Measurements from ENCODE around the gene PRSS58.

The PRSS58 gene, protein sequence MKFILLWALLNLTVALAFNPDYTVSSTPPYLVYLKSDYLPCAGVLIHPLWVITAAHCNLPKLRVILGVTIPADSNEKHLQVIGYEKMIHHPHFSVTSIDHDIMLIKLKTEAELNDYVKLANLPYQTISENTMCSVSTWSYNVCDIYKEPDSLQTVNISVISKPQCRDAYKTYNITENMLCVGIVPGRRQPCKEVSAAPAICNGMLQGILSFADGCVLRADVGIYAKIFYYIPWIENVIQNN

DNA sequence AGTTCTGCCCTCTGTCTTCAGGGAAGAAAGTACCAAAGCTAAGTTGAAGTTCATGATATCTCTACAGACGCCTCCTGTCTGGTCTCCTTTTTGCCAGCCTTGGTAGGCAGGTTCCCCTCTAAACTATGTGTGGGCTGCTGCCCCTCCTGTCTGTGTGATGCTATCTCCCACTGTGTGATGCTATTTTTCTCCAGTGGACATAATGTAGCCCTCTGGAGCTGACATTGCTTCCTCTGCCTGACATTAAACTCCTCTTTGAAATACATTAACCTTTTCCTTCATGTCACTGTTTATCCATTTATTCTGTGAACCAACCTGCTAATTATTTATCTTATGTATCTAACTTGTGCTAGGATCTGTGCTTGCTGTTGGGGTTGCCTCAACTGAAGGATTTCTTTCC is at the start of gene PRSS58:
Gene PRSS58, minus strand, starts transcription at position 101 of the 400 bp plus-strand sequence. CDS start 351 bp downstream, outside the sequence.
- no peak for DNase-seq

DNA sequence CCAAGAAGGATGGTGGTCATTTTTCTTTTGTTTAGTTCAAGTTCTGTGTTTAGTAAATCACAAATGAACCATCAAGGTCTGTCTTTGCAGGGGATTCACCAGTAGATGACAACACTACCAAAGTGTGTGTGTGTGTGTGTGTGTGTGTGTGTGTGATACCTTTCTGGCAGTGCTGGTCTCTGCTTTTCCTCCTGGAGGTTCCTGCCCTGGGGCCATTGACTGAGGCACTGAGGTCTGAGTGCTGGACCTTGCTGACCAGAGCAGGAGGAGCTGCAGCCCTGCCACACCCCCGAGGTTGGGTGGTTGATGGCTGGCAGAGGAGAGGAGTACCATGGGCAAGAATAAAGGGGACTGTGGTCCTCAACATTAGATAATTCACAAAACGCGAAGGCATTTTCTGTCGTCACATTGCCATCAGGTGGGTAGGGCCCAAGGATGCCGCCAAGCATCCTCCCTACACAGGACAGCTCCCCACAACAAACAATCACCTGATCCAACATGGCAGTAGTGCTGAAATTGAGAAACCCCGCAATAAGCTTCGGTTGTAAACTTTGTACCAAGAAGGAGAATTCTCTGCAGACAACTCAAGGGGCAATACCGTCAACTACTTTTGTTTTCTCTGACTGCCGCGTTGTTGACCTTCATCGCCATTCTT is 49.5 kb upstream of the PRSS58 start:
- no peak for DNase-seq

DNA sequence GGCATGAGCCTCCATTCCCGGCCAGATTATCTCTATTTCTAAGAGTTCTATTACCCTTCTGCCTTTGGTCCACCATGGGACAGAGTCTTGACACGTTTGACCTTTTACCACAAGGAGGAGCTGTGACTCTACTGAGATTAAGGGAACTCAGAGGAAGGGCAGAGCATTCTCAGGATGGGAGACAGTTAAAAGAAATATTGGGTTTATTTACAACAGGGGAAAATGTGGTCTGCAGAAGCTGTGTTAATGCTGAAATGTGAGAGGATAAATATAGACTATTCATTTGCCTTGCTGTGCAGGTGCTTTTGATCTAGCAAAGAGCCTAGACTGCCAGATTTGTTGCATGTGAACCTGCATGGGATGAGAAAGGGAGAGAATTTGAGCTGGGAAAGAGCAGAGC is 45.8 kb upstream of the PRSS58 start:
- DNase-seq = no peak

DNA sequence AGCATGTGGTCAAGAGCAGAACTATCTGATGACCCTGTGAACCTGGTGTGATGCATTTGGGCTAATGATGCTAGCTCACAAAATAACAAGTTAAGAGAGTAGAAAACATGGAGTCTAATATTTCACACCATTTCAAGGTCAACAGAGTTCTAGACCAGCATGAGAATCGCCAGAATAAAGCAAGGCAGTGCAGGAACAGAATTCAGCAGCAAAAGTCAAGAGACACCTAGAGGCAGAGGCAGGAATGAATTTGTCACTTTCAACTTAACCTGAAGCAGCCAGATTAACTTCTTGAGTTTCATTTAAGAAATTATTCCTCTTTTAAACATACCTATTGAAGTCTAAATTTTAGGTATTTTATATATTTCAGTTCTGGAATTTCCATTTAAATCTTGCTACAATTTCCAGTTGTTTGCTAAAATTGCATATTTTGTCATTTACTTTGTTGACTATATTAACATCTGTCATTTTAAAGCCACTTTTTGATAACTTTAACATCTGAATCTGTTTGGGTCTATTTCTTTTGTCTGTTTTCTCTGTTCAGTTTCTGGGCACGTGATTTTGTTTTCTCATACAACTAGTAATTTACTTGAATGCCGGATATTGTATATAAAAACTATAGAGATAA is 44.2 kb upstream of the PRSS58 start:
- no peak for DNase-seq

DNA sequence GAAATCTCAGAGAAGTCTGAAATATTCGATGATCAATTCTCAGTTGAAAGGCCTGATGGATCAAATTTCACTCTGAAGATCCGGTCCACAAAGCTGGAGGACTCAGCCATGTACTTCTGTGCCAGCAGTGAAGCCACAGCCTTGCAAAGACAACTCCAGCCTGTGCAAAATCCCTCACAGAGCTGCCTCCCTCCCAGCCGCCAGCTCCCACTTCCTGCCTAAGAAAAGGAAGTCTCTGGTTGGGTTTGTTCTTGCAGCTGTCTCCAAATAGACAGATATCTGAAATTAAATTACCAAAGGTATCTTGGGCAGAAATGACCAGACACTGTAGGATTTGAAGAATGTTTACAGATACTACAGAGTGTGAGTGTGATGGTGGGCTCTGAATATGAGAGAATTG is 43.4 kb upstream of the PRSS58 start:
- no peak for DNase-seq

DNA sequence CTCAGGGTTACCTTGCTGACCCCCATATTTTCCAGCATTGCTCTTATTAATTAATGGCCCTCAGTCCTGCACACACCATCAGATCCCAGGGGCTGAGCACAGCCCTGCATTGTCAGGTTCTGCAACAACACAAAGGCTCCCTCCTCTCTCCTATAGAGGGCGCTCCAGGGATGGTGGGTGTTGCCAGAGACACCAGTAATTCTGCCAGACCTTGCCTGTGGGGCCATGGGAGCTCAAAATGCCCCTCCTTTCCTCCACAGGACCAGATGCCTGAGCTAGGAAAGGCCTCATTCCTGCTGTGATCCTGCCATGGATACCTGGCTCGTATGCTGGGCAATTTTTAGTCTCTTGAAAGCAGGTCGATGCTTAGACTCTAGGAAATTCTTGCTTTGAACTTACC is 42.8 kb upstream of the PRSS58 start:
- no peak for DNase-seq

DNA sequence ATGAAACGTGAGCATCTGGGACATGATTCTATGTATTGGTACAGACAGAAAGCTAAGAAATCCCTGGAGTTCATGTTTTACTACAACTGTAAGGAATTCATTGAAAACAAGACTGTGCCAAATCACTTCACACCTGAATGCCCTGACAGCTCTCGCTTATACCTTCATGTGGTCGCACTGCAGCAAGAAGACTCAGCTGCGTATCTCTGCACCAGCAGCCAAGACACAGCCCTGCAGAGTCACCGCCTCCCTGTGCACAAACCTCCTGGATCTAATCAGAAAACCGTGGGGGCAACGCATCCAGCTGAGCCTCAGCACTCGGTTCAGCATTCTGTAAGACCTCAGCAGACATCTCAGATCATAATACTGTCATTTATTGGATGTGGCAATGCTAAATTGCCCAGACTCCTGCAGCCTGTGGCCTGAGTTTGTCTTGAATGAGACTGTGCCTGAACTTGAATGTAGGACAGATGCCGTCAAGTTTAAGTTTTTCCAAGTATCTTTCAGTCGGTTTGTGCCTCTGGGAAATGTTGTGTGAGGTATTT is 41.5 kb upstream of the PRSS58 start:
- DNase-seq = no peak

DNA sequence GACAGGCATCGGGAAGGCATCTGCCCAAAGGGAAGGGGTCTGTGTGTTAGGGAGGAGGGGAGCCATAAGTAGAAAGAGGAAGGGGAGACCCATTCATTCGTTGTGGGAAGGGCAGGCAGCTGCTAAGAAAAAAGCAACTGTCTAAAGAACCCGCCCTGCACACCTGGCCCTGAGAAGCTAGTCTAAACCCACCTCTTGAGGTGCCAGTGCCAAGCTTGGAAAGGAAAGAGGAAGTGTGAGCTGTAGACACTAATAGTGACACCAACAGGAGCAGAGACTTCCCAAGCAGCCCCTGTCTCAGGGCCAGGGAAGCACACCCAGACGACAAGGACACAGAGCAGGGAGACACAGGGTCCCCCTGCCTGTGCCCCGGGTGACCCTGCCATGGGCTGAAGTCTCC is 40.8 kb upstream of the PRSS58 start:
- DNase-seq = no peak

DNA sequence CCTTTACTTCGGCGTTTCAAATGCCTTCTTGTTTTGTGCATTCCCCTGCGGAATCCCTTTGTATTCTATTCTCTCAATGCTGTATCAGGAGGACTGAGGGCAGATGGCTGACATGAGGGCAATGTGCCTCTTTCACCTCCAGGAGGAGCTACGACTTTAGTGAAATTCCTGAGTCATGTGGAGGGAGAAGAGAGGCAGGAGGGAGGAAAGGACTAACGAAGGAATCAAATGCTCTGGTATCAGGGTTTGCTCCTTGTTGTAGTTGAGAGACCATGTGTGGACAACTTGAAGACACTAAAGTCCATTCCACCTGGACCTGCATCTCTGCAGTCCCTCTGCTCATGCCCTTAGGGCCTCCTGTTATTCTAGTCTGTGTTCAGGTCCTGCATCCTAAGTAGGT is 40.2 kb upstream of the PRSS58 start:
- DNase-seq = no peak

DNA sequence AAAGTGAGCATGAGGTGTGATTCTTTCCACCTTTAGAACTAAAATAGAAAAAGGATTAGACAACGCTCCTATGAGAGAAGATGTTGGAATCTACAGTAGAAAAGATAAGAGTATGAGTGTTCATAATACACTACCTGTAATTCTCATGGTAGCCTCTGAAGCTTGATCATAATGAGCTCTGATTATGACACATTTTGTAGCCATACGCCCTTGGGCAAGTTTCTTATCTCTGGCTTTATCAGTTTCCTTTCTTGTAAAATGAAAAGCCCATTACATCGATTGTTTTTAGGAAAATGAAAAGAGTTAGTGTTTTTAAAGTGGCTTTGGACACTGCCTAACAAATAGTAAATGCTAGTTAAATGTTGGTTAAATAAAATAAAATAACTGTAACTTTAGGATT is 22.4 kb upstream of the PRSS58 start:
- no peak for DNase-seq

DNA sequence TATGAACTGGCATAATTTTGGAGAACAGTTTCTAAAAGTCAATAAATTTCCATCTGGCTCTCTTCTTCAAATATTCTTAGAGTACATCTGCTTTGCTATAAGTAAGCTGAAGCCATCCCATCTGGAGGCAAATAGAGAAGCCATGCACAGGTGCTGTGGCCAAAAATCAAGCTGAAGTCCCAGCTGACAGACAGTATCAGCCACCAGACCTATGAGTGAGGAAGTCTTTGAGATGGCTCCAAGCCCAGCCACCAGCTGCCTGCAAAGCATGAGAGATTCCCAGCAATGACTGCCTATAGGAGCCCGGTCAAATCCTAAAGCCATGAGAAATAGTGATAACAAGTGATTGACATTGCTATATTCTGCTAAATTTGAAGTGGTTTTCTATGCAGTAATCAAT is 21.7 kb upstream of the PRSS58 start:
- no peak for DNase-seq

DNA sequence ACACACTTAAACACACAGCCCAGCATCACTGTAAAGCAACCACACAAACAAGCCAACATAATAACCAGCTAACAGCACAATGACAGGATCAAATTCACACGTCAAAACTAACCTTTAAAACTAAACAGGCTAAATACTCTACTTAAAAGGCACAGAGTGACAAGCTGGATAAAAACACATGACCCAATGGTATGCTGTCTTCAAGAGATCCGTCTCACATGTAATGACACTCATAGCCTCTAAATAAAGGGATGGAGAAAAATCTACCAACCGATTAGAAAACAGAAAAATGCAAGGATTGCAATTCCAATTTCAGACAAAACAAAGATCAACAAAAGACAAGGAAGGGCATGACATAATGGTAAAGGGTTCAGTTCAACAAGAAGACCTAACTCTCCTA is 17.2 kb upstream of the PRSS58 start:
- no peak for DNase-seq

DNA sequence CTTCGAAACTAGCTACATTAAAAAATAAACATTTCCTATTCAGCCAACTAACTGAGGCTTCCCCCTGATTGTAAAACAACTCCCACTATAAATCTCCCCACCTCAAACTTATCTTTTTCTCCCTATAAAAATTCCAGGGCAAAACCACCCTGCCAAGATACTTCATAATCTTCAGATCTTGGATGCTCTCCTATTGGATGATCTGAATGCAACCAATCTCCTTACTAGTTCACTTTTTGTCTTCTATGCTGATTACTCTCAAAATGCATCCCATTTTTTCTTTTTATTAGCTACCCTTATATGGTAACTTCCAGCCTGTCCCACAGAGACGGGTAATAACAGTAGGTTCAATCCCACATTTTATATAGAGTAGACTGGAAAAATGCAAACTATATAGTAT is 15.0 kb upstream of the PRSS58 start:
- DNase-seq = no peak

DNA sequence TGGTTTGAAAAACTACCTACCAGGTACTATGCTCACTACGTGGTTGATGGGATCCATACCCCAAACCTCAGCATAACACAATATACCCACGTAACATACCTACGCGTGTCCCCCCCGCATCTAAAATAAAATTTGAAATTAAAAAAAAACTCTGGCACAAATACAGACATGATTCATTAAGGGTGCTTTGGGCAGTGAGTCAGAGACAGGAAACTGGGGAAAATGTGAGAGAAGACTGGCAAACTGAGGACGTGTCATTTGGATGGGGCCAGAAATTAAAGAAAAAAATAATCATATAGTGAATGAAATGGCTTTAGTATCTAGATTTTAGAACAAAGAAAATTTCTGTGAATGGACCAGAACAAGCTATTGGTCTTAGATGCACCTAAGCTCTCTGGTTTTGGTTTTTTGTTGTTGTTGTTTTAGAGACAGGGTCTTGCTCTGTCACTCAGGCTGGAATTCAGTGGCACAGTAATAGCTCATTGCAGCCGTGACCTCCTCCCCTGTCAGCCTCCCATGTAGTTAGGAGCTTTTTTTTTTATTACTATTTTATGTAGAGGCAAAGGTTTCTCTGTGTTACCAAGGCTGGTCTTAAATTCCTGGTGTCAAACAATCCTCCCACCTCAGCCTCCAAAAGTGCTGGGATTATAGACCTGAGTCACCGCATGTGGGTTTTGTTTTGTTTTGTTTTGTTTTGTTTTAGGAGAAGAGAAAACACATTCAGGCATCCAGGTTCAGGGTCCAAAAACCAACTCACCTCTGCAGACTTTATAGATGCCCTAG is 5.9 kb upstream of the PRSS58 start:
- DNase-seq = no peak

DNA sequence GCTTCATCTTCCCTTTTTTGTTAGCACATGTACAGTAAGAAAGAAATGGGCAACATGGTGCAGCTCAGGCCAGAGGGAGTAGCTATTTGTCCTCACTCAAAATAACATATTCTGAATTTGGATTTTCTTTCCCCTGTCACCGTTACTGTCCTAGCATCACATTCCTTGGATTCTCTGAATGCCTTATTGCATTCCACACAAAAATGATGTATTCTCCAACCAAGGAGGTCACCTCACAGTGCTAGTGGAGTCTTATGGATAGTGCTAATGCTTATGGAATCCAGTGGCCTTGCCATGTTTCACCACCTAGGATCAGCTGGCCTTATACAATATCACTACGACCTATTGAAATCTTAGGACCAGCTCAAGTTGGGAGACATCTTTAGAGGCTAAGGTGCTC is 7.2 kb downstream of the PRSS58 start:
- DNase-seq = no peak

DNA sequence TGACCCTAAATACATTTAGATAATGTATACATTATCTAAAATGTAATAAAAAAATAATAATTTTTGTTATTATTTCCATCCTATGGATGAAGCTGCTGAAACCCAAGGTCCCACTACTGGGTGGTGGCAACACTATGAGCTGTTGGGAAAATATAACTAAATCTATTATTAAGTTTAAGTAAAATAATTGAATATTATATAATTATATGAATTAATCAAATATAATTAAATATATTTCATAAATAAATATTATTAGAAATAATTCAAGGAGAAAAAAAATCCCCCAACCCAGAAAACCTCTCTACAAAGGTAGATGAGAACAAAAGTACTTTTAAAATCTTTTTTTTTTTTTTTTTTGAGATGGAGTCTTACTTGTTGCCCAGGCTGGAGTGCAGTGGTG is 7.9 kb downstream of the PRSS58 start:
- no peak for DNase-seq

DNA sequence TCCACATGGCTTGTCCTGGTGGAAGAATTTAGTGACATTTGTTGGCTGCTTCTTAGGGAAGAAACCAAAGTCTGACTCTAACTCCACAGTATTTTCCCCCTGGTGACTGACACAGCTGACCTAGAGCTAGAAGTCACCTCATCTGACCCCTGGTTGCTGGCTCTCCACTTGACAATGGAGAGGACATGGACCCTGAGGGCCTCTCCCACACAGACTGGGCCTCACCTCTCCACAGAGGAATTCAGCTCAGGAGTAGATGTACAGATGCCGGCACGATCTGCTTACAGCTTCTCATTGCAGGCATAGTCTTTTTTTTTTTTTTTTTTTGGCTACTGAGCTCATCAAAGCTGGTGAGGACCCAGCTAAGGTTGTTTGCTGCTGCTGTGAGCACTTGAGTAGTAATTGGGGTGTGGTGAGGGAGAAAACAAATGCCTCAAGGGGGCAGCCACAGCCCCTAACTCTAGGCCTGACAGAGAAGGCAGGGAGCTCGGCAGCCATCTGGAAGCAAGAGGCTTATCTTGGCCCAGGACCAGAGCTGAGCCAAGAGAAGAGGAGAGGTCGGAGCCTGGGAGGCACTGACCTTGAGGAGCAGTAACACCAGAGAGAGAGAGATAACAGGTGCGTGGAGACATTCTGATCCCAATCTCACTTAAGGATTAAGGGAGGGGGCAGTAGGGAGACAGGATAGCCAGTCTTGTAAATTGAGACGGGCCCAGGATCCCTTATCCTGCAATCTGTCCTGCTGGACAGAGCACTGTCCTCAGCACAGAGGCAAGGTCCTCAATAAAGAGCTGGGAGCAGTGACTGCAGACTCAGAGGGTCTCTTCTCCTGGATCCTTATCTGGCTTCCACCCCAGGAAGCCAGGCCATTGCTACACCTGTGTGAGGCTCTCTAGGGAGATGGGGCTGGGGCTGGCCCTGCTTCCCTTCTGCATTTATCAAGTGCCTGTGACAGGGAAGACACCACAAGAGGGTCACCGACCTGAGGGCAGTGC is 9.4 kb downstream of the PRSS58 start:
- no peak for DNase-seq

DNA sequence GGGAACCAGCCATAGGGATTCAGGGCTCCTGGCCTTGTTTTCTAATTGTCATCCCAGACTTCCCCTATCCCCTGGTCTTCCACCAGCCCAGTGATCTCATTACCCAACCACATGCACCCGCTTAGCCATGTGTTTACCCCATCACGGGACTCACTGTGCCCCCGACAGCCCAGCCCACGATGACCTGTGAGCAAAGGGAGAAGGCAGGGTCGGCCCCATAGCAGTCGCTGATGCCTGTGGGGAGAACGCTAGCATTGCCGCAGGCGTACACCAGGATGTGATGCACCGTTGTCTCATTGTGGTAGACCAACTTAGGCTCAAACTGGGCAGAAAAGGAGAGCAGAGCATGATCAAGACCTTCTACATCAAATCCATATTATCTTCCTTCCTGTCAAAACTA is 14.0 kb downstream of the PRSS58 start:
- DNase-seq = no peak

DNA sequence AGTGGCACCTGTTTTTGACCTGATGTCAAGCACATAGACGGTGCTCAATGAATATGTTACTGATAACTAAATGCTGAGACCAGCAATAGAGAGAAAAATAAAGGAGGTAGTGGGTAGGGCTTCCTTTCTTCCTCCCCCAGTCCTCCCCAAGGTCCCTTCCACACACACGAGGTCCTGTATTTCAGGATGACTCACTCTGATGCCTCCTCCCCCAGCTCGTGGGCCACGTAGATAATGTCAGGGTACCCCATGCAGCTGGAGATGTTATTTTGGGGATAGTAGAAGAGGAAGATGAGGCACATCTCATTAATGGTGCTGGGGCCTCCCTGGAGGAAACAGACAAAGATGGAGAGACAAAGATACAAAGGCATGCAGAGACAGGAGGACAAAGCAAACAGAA is 17.3 kb downstream of the PRSS58 start:
- no peak for DNase-seq

DNA sequence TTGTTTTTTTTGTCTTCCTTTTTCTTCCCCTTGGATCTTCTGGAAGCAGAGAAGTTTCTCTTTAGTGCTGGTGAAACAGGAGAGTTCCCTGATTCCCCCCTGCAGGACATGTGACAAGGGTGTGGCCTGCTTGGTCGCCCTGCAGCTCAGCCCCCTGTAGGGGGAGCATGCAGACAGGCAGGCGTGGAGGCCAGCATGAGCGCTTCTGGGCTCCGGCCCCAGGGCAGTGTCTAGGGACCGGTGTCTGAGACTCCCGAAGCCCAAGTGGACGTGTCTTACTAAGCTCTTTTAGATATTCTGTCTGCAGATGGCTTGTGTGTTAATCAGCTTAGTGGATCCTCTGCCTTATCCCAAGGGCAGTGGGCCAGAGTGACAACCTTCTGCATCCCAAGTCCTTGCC is 26.1 kb downstream of the PRSS58 start:
- no peak for DNase-seq

DNA sequence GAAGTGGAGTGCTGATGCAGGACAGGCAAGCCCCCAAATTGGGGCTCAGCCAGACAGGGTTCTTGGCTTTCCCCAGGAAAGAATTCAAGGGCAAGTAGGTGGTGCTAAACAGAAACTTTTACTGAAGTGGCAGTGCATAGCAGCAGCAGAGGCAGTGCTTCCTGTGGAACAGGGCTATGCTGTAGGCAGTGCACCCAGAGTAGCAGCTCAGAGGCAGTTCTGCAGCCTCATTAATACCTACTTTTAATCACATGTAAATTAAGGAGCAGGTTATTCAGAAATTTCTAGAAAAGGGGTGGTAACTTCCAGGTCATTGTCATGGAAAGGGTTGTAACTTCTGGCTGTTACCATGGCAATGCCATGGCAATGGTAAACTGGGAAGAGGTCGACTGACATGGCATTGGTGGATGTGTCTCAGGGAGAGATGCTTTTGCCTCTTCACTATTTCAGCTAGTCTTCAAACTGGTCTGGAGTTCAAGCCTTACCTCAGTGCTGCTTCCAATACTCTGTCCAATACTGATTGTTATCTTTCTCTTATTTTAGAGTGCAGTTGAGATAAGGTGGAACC is 29.2 kb downstream of the PRSS58 start:
- no peak for DNase-seq
